Measurements from ENCODE around the gene TRAF3IP3.

- no peak for TF ChIP-seq CTCF (IDR thresholded peaks at IDR 0.05)
- no peak for TF ChIP-seq REST (IDR thresholded peaks at IDR 0.05)
- TF ChIP-seq POLR2AphosphoS2 (conservative IDR thresholded peaks at IDR 0.05; ENCODE audit: low read length): no peak
- no peak for TF ChIP-seq POLR2A (IDR thresholded peaks at IDR 0.05; ENCODE audit: low read length)
- no peak for TF ChIP-seq EP300 (IDR thresholded peaks at IDR 0.05)
- no peak for TF ChIP-seq HEYL (CRISPR knock-in tag; IDR thresholded peaks at IDR 0.05)
Observed at GRCh38 chr1:209770636-209771415, 15.0 kb downstream of the TRAF3IP3 start.

Measured in A549 (cell line).